Measurements from ENCODE around the gene SPIRE1.
"Not testable (repeated sequence)": the region's sequence is repeated elsewhere in the genome, so short reads cannot be mapped to it uniquely, and the experiment has no call there.

The SPIRE1 gene

DNA sequence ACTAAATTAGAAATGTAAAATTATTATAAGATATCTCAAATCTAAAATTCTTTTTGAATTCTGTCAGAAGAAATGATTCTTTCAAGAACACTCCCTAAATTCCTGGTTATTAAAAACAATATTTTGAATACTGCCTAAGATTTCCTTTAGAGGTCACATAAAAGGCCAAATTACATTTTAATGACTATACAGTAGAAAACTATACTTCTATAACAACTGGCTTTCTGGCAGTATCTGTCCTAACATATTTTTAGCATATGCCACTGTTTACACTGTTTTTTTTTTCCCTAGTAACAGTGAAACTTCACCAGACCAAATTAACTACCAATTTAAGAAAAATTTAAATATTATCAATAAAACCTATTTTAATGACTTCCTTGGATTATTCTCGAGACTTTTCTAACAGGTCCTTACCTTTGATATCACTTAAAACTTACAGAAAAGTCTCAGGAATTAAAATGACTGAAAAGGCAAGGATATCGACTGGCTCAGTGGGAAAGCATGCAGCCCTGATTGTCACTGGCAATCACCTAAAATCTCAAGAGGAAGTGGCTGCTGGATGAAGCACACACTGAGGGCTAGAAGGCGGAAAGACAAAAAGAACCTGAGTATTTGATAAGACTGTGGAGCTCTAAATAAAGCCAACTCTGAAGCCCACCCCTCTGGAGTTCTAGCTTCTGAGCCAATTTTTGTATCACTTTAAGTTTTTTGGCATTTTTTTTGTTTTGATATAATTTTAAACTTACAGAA, 59.6 kb downstream of the SPIRE1 start:
- no peak for DNase-seq

DNA sequence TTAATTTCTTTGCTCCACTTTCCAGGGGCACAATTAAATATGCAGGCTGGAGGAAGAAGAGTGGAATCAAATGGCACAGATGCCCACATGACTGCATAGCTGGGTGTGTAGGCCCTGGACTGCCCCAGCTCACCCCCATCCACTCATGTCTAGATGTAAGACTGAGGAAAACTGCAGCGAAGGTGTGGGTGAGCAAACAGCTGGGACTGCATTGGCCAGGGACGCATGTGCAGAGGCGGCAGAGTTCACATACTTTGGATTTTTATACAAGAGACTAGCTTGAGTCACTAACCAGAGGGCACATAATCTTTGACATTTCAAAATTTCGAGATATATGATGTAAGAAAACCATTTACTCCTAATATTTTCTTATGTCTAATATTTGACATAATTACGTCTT, 60.1 kb downstream of the SPIRE1 start:
- no peak for DNase-seq

DNA sequence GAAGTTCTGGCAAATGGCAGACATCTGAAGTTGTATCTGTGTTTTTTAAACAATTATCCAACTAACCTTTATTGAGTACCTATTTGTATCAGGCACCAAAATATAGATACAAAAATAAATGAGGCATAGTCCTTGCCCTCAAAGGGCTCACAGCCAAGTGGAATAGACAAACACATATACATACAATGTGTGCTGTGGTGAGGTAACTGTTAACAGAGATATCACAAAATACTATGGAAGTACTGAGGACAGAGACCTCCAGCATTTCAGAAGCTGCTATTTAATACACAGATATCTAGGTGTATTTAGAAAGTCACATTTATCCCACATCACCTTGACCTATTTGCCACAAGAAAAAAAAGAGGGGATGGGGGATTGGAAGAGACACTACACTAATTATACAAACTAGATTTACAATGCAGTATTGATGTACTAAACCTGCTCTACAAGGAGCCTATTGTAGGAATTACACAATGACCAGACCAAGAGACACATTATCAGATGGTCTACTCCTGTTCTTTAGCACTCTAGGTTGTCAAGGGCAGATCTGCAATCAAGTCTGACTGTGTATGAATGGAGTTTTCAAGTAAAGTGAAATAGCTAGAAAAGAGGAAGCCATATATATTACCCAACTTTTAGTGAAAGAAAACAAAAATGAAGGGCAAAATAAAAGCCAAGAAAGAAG, 62.2 kb downstream of the SPIRE1 start:
- no peak for DNase-seq

DNA sequence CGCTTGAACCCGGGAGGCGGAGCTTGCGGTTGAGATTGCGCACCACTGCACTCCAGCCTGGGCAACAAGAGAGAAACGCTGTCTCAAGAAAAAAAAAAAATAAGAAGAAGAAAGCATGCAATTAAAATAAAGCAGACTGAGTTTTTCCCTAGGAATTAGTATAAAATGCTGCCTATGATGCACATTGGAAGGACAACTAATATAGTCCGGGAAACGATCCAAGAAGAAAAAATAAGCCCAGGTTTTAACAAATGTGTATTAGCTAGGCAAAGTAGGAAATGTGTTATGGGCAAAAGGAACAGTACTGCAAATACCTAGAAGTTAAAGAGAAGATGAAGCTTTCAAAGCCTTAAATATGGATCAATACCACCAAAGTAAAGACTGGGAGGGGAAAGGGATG, 64.0 kb downstream of the SPIRE1 start:
- DNase-seq: no peak

DNA sequence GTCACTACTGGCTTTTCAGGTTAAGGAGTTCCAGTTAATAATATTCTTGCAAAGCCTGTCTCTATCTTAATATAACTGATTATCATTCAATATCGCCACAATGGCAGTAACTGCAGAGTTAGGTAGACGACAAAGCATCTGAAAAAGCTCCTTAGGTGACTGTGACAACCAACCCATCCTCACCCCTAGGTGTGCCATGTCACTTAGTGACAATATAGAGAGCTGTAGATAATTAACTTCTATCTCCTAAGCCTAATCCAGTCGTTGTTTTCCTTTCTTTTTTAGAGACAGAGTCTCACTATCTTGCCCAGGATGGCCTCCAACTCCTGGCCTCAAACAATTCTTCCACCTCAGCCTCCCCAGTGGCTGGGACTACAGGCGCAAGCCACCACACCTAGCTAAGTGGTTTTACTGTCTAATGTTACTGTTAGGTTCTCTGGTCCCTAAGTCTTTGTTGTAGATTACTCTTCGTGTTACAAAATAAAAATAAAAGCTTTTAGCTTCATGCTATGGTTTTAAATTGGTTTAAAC, 65.2 kb downstream of the SPIRE1 start:
- no peak for DNase-seq

DNA sequence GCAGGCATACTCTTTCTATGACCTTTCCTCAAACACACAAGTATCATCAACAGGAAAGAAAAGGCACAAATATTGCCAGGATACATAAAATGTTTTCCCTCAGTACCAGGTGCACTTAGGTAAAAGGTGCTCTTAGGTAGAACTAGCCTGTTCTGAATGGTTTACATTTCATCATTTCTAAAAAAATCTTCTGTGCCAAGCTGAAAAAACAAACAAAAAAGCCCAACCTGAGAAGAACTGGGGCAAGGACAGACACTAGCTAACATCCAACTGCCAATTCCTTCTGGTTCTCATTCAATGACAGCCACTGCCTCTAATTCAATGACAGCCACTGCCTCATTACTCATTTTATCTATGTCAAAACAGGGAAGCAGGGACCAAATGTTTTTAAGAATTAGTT, 68.5 kb downstream of the SPIRE1 start:
- no peak for DNase-seq

DNA sequence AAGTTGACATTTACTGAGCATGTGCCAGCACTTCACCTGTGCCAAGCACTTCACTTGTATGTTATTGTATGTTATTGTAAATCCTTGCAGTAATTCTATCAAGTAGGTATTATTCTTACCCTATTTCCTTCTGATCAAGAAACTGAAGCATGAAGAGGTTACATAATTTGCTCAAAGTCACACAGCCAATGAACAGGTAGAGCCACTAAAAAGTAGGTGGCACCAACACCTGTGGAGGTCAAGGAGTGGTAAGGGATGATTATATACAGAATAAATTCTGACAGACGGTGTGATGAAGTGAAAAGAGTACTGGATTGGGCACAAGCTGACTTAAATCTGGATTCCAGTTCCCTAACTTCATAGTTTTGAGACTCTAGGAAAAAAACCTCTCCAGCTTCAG, 71.0 kb downstream of the SPIRE1 start:
- no peak for DNase-seq

DNA sequence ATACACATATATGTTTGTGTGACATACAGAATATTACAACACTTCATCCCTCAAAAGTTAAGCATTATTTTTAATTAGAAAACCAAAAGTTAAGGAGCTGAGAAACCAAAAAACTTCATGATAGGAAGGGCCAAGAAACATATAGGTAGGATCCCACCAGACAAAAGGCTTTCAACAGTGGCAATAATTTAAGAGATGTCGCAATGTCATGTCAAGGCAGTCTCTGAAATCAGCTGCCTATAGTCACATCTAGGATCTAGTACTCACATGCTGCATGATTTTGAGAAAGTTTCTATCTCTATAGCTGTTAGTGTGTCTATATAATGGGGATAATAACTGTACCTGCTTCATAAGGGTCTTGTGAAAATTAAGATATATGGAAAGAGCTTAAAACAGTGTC, 72.7 kb downstream of the SPIRE1 start:
- no peak for DNase-seq

DNA sequence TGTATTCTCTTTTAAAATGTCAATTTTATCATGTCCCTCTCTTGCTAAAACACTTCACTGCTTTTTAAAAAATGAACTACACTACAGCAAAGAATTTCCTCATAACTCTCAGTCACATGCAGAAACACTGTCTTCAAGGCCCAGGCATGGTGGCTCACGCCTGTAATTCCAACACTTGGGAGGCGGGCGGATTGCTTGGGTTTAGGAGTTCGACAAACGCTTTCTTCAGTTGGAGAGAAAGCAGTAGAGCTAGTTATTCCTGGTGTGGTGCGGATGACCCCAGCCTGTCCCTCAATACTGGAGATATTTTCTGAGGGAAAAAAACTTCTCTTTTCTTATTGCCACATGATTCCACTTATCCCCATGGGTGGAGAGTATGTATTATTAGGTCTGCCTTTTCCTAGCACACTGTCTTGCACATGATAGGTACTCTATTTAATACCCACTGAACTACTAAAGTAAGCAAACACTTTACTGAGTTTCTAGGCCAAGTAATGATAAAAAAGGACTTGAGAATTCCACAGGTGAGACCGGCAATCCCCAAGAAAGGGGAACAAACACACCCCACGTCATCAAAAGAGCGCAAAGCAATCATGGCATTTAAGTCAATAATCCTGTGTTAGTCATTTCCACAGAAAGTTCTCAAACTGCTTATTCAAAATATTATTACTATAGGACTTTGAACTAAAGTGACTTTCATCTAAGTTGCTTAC, 77.1 kb downstream of the SPIRE1 start:
- no peak for DNase-seq

DNA sequence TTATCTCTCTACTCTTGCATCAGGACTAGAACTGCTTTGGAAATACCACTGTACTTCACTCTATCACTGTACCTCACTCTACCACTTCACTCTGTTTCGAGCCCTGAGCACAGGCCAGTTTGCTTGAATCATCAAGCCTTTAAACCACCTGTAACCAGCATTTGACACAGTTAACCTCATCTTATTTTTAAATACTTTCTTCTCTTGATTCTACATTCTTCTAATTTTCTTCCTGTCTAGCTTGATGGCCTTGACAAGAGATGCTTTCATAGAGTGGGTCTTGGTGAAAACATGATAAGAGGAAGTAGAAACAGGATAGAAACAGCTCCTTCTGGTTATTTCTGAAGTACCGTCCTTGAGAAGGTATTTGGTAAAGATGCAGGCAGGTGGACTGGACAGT, 78.1 kb downstream of the SPIRE1 start:
- DNase-seq: no peak

DNA sequence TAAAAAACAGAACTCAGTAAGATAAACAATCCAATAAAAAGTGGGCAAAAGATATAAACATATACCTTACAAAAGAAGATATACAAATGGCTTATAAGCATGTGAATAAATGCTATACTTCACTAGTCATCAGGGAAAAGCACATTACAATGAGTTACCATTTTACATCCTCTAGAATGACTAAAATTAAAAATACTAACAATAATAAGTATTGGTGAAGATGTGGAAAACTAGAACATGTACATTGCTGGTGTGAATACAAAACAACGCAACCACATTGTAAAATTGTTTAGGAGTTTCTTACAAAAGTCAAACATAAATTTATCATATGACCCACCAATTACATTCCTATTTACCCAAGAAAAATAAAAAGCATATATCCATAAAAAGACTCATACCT, 80.1 kb downstream of the SPIRE1 start:
- DNase-seq: no peak

DNA sequence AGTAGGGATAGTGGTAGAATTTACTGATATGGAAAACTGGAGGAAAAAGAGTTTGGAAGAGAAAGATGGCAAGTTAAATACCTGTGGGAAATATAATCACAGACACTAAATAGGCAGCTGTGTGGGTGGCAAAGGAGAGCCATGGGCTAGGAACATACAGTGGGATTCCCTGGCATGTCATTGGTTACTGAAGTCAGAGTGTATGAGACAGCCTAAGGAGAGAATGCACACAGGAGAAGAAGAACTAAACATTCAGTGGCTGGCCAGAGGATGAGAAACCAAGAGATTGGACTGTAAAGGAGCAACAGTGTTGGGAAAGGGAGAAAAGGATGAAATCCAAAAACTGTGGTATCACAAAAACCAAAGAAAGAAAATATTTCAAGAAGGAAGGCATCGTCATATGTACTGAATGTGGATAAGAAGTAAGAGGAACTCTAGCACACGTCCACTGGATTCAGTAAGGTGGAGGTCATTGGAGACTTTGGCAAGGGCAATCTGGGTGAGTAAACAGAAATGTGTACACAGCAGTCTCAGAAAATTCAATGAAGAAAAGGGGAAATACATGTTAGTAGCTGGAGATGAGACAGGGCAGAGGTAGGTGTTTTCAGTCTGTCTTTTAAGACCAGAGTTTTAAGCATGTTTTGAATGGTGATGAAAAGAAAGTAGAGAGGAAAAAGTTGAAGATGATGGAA, 83.3 kb downstream of the SPIRE1 start:
- no peak for DNase-seq

DNA sequence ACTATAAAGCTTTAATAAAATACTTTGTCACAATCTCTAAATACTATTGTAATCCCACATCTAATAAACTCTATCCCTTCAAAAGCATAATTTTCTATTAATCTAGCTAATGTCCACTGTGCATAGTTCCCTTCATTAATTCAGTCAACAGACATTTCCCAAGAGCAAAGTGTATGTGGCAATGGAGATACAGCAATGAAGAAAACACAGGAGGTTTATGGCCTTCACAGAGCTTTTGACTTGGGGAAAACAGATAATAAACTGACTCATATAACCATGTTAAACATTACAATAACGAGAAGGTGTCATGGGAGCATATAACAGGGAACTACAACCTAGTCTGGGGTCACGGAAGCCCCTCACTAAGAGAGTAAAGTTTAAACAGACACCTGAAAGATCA, 86.3 kb downstream of the SPIRE1 start:
- DNase-seq: no peak

DNA sequence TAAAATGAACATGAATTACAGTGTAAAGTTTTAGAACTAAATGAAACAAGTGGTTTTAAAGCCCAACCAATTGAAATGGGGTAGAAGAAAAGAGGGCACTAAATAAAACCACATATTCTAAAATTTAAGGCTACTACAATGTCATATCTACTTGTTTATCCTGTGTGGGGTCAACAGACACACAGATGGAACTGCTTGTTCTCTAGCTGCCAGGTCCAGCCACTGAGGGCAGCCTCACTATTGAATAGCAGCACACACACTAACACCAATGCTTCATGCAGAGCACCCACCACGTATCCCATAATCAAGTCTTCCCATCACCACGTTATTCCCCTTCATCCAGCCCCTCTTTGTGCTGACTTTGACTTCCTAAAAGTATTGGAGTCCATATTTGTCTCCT, 88.1 kb downstream of the SPIRE1 start:
- no peak for DNase-seq

DNA sequence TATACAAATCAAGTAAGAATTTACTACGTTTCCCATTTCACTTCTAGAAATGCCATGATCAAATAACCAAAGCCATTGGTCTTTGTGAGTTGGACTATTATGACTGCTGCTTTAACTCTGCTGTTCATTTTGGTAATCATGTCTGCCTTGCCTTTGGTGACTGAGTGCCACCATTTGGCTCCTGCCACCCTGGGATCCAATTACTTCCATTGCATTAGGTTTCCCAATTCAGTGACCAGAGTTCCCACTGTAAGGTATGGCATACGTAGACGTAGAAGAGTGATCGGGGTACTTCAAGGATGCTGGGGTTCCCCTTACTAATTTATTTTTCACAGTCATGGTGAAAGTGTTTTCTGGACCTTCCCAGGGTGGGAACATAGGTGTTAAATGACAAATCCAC, 90.1 kb downstream of the SPIRE1 start:
- no peak for DNase-seq

DNA sequence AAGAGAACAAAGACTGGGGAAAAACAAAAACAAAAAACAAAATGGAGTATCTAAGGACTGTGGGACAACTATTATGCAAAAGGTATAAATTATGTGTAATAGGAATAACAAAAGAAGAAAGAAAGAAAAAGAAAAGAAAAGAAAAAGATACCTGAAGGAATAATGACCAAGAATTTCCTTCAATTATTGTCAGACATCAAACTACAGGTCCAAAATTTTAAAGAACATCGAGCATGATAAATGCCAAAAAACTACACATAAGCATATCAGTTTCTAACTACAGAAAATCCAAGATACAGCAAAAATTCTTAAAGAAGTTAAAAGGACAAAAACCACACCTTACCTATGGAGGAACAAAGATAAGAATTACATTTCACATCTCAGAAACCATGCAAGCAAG, 93.0 kb downstream of the SPIRE1 start:
- DNase-seq: no peak

DNA sequence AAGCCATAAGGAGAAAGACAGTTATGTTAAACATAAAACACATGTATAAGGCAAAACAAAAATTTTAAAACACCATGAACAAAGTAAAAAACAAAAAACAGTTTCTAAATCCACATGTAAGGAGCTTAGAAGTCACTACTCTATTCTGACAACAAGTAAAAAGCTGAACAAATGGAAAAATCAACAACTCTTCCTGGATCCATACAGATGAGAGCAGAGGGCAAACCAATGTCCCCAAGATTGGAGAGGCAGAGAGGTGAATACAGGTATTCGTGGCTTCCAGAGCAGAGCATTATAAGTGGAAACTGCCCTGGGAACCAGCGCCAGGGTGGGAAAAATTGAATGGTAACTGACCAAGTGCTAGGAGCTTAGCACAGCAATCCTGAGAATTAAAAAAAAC, 93.5 kb downstream of the SPIRE1 start:
- no peak for DNase-seq

DNA sequence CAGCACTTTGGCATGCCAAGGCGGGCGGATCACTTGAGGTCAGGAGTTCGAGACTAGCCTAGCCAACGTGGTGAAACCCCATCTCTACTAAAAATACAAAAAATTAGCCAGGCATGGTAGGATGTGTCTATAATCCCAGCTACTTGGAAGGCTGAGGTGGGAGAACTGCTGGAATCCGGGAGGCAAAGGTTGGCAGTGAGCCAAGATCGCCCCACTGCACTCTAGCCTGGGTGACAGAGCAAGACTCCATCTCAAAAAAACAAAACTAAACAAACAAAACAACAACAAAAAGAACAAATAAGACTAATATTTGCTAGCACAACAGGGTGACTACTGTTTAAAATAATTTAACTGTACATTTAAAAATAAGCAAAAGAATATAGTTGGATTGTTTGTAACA, 97.3 kb downstream of the SPIRE1 start:
- not testable (repeated sequence) for DNase-seq

DNA sequence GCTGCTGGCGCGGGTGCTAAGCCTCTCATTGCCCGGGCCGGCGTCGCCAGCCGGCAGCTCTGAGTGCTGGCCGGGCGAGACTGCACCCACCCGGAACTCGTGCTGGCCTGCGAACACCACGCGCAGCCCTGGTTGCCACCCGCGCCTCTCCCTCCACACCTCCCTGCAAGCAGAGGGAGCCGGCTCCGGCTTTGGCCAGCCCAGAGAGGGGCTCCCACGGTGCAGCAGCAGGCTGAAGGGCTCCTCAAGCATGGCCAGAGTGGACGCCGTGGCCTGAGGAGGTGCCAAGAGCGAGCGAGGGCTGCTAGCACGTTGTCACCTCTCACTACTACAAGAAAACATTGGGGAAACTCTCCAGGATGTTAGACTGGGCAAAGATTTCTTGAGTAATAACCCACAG, 98.6 kb downstream of the SPIRE1 start:
- no peak for DNase-seq

DNA sequence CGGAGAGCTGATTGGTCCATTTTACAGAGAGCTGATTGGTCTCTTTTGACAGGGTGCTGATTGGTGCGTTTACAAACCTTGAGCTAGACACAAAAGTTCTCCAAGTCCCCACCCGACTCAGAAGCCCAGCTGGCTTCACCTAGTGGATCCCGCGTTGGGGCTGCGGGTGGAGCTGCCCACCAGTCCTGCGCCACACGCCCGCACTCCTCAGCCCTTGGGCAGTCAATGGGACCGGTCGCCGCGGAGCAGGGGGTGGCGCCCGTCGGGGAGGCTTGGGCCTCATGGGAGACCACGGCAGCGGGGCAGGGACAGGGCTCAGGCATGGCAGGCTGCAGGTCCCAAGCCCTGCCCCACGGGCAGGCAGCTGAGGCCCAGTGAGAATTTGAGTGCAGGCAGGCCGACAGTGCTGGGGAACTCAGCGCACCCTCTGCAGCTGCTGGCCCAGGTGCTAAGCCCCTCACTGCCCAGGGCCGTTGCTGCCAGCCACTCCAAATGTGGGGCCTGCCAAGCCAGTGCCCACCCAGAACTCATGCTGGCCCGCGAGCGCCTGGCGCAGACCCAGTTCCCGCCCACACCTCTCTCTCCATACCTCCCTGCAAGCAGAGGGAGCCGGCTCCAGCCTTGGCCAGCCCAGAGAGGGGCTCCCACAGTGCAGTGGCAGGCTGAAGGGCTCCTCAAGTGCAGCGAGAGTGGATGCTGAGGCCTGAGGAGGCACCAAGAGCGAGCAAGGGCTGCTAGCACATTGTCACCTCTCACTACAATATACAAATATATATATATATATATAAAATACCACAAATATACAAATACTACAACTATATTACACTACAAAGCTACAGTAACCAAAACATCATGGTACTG, 100.7 kb downstream of the SPIRE1 start:
- no peak for DNase-seq

DNA sequence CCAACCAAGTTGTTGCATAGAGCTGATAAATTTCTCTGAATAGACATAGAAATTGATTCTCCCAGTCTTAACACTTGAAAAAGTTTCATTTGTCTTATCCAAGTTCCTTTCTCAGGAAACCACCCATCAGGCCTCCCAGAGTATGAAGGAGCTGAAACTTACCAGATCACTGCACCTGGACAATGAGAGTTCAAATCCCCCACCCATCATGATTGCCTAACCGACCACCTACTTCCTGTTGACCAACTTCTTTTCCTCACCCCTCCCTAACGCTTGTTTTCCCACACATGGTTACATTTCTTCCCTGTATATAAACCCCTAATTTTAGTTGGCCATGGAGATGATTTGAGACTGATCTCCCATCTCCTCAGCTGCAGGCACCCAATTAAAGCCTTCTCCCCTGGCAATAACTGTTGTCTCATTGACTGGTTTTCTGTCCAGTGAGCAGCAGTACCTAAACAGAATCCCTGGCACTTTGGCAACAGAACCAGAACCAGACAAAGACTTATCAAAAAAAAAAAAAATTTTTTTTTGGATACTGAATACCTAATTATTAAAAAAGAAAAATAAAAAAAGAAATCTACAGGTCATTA, 103.0 kb downstream of the SPIRE1 start:
- no peak for DNase-seq

DNA sequence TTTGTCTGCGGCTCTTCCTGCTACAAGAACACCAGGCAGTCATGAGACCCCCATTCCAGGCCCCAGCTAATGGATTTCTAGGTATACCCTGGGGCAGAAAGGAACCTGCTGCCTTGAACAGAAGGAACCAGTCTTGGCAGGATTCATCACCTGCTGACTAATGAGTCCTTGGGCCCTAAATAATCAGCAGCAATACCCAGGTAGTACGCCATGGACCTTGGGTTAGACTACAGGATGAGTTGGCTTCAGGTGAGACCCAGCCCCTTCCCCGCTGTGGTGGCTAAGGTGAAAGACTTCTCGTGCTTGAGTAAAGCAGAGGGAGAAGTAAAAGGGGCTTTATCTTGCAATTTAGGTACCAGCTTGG, 105.0 kb downstream of the SPIRE1 start:
- no peak for DNase-seq
